Activated CD4-positive, alpha-beta T cell treated with anti-CD3 and anti-CD28 coated beads for 36 hours (primary cell): ENCODE measurements around the gene CLEC4C. TPM values are rescaled to one million over a fixed set of nuclear protein-coding genes. Genes with fewer than 3 reads are reported as not detected.

Source experiments
- ATAC-seq: fragments of 200-7000 bp; cut with Tn5 transposase; one replicate; pipeline ENCODE4 v1.10.0; 2021; ENCODE audit warnings: mild to moderate bottlenecking, moderate library complexity
- CTCF ChIA-PET: fragments of 350-600 bp; sonication (Branson Sonifier 250); formaldehyde crosslinking; loops from one replicate; lab custom pipeline; 2021; ENCODE audit warnings: antibody characterized with exemption; lab: Charles Lee
- POLR2A ChIA-PET: fragments of 350-600 bp; sonication (Branson Sonifier 250); formaldehyde crosslinking; loops from one replicate; lab custom pipeline; 2021; ENCODE audit warnings: antibody characterized with exemption, inconsistent platforms; lab: Charles Lee
- DNase-seq: peaks from one replicate; pipeline ENCODE4 v3.0.0-alpha.2; 2020
- H3K27ac Mint-ChIP-seq: one replicate; pipeline ENCODE4 v1.8.0; 2021; ENCODE audit warnings: mixed read lengths
- H3K27me3 Mint-ChIP-seq: one replicate; pipeline ENCODE4 v1.8.0; 2021; ENCODE audit warnings: mixed read lengths
- H3K36me3 Mint-ChIP-seq: one replicate; pipeline ENCODE4 v1.8.0; 2021; ENCODE audit warnings: low read depth, mixed read lengths
- H3K4me1 Mint-ChIP-seq: one replicate; pipeline ENCODE4 v1.8.0; 2021; ENCODE audit warnings: mixed read lengths
- H3K4me3 Mint-ChIP-seq: one replicate; pipeline ENCODE4 v1.8.0; 2021; ENCODE audit warnings: mild to moderate bottlenecking, moderate library complexity, mixed read lengths
- H3K9me3 Mint-ChIP-seq: one replicate; pipeline ENCODE4 v1.8.0; 2021; ENCODE audit warnings: low read depth, mixed read lengths
- intact Hi-C, 2 experiments: fragments of 100-400 bp; cut with DNase I in 1 of 2; cut with micrococcal nuclease in 1 of 2; formaldehyde crosslinking; loops; one replicate each; pipeline versions ENCODE4 v1.14.2 to v1.15.1; 2022 to 2024; cut with DNase I, micrococcal nuclease
- total RNA-seq, 2 experiments: library from RNA; stranded (reverse); gene quantifications; one replicate each; pipeline ENCODE4 v1.2.3, GENCODE V29; 2021

The CLEC4C gene
- total RNA-seq, 2 experiments from 2014 or later: not detected

DNA sequence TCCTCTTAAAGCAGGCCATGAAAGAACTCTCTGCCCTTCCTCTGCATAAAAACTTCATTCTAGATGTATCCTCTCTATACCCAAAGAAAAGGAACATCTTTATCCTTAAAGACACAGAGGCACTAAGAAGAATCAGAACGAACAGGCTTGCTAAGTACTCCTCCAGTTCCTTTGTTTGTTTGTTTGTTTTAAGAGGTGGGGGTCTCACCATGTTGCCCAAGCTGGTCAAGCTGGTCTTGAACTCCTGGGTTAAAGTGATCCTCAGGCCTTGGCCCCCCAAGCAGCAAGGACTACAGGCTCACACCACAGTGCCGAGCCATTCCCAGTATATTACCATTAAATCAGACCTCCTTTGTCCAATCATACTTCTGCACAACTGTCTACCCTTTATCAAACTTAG is 65.6 kb downstream of the CLEC4C start:
- Mint-ChIP-seq H3K4me3 (no peak overlapping the region), H3K36me3 (no peaks in the 10 kb centered on the region)
- intact Hi-C loops: no loop called here

More for the DNA sequence above, 65.6 kb downstream of the CLEC4C start:
- no peak for DNase-seq
- ATAC-seq: no peak
- no peaks in the 10 kb centered on the region for H3K9me3 Mint-ChIP-seq
- peaks cover 11% of the 10 kb centered on the region for H3K4me1 Mint-ChIP-seq
- H3K27me3 Mint-ChIP-seq: no peaks in the 10 kb centered on the region
- H3K27ac Mint-ChIP-seq: no peak overlapping the region
- CTCF ChIA-PET: no interaction called here
- POLR2A ChIA-PET: no interaction called here

Other genes starting within 250 kb of the CLEC4C start
- gene CD163, start 243.6 kb downstream of the CLEC4C start, total RNA-seq: not detected
- not detected for gene APOBEC1, start 81.5 kb downstream of the CLEC4C start, total RNA-seq
- not detected for gene GDF3, start 51.6 kb downstream of the CLEC4C start, total RNA-seq
- not detected for gene DPPA3, start 35.9 kb downstream of the CLEC4C start, total RNA-seq
- not detected for gene NANOGNB, start 17.8 kb upstream of the CLEC4C start, total RNA-seq
- not detected for gene NANOG, start 42.0 kb upstream of the CLEC4C start, total RNA-seq
- gene SLC2A14, start 125.5 kb upstream of the CLEC4C start, total RNA-seq: under 1 TPM; 0.19 to 0.25 TPM
- 100 to 1,000 TPM; 396 to 511 TPM for gene SLC2A3, start 188.8 kb upstream of the CLEC4C start, total RNA-seq